Stimulated activated CD4-positive, alpha-beta T cell treated with anti-CD3 and anti-CD28 coated beads, Interleukin-4, amount 100 ng/mL, for 48 hours (primary cell): Measurements from ENCODE around the gene CRIM1.

Source experiments
- DNase-seq, 2 donors: peaks; one replicate each; pipeline ENCODE4 v3.0.0-alpha.2; 2020; ENCODE audit warnings: low read depth in 2 of 2

Gene CRIM1

DNA sequence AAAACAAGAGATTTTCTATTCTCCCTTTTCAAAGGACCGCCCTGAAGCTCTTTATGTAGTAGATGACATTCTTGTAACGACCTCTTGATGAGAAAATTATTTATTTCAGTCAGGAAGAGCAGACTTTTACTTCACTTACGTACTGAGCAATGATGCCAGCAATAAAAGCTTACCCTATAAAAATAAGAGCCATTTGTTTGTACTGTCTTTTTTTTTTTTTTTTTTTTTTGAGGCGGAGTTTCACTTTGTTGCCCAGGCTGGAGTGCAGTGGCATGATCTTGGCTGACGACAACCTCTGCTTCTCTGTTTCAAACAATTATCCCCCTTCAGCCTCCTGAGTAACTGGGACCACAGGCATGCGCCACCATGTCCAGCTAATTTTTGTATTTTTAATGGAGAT lies 39.2 kb downstream of the CRIM1 start:
- no peak for DNase-seq

DNA sequence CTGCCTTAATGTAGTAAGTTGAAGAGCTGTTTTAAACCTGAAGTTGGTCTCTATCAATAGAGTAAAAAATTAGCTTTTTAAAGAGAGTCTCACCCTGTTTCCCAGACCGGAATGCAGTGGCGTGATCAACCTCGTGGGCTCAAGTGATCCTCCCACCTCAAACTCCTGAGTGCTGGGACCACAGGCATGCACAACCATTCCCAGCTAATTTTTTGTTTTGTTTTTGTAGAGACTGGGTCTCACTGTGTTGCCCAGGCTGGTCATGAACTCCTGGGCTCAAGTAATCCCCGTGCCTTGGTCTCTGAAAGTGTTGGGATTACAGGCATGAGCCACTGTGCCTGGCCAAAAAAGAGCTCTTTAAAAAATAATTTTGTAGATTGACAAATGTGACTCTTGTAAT lies 40.3 kb downstream of the CRIM1 start:
- no peak for DNase-seq

DNA sequence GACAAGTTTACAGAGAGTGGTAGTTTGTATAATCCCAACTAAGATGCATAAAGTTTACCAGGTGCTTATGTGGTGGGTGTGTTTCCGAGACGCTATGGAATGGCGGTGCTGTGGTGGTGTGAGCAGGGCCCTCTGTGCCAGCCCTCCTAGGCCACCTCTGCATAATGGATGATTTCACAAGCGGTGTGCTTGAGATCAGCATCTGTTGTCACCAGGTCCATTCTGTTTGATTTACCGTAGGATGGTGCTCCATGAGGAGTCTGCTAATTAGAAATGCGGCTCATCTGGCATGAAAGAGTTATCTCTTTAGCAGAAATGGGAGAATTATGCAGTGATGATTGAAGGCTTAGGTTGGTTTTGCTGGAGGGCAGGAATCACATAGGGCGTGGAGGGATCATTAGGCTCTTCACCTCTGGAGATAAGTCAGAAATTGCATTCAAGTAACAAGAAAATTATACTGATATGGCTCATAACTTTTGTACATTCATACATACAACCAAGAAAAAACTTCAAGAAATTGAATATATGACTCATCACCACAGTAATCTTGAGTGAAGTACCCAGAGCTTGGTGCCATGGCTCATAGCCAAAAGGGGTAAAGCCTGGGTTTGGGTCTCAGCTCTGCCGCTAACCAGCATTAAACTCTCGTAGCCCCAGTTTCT lies 41.4 kb downstream of the CRIM1 start:
- DNase-seq = no peak

GRCh38 chr2:36397728-36398413 lies 42.3 kb downstream of the CRIM1 start:
- no peak for DNase-seq

DNA sequence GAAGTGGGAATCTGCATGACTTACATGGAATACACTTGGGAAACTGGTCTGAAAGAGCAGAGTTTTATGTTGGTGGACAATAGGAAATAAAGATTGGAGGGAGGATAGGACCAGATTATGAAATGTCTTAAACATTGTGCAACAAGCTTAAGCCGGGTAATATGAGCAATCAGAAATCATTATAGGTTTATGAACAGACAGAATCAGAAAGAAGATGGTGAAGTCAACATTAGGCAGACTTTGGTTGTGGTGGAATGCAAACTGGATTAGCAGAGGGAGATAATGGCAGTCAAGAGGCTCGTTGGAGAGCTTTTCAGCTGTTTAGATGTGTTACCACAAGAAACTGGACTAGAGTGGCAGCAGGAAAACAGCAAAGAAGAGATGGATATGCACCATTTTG lies 43.5 kb downstream of the CRIM1 start:
- no peak for DNase-seq

DNA sequence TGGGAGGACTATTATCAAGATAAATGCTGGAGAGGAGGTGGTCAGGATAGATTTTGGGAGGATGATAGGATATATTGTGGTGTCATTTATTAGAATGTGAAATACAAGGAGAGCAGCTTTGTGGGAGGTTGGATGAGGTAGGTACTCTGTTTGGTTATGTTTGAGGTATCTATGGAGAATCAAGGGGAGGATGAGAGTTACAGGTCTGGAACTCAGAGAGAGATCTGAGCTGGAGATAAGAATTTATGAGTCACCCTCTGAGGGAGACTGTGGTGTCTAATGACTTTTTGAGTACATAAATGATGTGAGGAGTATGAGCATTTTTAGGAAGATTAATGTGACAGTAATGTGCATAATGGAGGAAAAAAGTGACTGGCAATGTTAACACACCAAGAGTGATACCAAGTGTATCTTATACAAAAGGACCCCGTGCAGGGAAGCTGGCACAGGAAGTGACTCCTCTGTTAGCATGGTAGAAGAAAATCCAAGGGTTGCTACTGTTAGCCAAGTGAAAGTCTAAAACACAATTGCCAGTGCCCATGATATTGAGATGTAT lies 48.2 kb downstream of the CRIM1 start:
- no peak for DNase-seq

GRCh38 chr2:36404318-36404717 lies 48.7 kb downstream of the CRIM1 start:
- DNase-seq = no peak

- DNase-seq = no peak
Observed at GRCh38 chr2:36404754-36405153, 49.2 kb downstream of the CRIM1 start.

- no peak for DNase-seq
Observed at GRCh38 chr2:36405183-36405582, 49.6 kb downstream of the CRIM1 start.

GRCh38 chr2:36406296-36406695 lies 50.7 kb downstream of the CRIM1 start:
- DNase-seq = no peak

GRCh38 chr2:36407413-36407812 lies 51.8 kb downstream of the CRIM1 start:
- DNase-seq = no peak

- no peak for DNase-seq
Observed at GRCh38 chr2:36408198-36408703, 52.7 kb downstream of the CRIM1 start.

- DNase-seq = no peak
Observed at GRCh38 chr2:36409335-36409734, 53.8 kb downstream of the CRIM1 start.

DNA sequence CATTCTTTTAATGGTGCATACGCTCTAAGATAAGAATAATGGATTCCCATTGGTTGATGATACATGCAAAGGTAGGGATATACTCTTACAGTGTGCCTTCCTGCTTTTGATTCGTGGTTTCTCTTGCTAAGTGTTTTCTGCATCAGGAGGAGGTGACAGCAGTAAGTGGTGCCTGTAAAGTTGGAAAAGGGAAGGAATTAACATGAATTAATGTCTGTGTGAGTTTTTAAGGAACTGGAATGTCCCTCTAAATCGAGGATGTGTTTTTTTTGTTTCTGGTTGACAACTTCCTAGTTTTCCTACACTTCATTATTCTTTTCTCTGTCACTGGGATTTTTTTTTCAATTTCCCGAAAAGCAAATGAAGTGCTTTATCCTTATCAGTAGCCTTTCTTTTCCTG lies 54.4 kb downstream of the CRIM1 start:
- no peak for DNase-seq

DNA sequence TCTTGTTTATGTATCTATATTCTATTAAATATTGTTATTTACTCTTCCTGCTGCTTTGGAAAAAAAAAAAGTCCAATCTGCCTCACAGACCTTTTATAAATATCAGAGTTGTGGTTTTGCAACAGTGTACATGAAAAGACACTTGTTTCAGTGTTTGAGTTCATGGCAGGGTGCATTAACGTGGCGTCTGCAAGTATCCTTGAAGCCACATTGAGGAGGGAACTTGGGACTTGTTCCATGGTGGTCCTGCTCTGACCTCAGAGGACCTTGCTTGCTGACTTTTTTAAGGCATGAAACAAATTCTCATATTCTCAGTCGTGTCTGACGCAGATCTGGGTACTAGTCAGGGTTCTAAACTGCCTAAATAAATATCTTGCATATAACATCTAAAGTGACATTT lies 55.1 kb downstream of the CRIM1 start:
- no peak for DNase-seq

GRCh38 chr2:36411962-36412444 lies 56.4 kb downstream of the CRIM1 start:
- DNase-seq = no peak

- no peak for DNase-seq
Observed at GRCh38 chr2:36413218-36413617, 57.6 kb downstream of the CRIM1 start.

GRCh38 chr2:36414307-36414706 lies 58.7 kb downstream of the CRIM1 start:
- DNase-seq = no peak

- no peak for DNase-seq
Observed at GRCh38 chr2:36415381-36416022, 59.9 kb downstream of the CRIM1 start.

DNA sequence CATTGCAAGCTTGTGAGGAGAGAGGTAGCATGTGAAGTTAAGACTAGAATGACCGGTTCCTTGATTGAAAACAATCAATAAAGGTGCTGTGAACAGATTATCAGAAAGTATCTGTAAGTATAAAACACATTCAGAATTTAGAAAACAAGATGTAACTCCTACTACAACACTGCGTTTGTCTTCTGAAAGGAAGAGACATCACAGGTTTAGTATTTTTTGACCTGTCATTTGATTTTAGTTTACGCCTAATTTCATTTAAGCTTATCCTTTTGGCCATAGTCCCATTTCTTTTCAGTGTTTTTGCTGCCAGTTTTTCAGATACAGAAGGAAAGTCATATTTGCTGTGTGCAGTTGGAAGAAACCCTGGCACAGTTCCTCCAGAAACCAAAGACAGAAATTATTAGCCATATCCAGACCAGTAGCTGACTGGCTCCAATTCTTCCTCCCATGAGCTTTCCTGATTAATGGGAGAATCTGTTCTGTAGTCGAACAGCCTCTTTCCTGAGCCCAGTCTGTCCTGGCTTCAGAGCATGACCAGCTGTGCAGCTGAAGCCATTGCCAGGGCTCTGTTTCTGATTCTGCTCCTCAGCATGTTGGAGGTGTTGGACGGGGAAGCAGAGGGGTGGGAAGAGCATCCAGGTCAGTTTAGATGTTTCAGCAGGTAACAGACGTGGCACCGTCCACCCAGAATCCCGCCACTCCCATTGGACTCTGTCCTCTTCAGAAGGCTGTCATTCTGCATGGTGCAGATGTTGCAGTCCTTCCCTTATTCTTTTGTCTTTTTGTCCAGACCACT lies 61.0 kb downstream of the CRIM1 start:
- DNase-seq = no peak

DNA sequence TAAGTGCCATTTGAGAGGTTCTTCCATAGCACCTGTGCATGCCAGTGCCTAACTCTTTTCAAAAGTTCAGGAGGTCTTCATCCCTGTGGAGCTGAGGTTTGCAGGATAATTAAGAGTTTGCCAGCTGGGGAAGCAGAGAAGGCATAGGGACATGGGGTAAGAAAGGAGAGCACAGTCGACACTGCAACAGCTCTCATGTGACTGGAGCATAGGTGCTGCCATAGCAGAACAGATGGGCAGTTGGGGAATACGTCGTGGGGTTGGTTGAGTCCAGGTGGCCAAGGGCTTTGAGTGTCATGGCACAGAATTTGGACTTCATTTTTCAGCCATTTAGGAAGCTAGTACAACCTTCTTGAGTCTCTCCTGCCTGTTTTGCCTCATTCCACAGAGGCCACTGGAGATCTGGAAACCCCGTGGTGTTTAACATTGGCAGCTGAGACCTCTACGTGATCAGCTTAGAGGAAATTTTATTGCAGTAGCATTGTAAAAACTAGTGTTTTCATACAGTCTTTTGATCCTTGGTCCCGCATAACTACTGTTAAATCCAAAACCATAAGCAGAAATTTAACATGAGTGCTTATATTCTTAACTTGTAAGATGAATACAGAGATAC lies 65.1 kb downstream of the CRIM1 start:
- no peak for DNase-seq
